HCT116 (cell line): ENCODE results near the gene SLC4A7. TPM values are rescaled to one million over a fixed set of nuclear protein-coding genes. Genes with fewer than 3 reads are reported as not detected.

Experiments
- ATAC-seq: fragments of 200-7000 bp; cut with Tn5 transposase; 2 replicates; pipeline ENCODE4 v1.9.1; 2020; ENCODE audit warnings: mild to moderate bottlenecking, moderate library complexity
- BruUV-seq: library from RNA; stranded (reverse); fragments of 400-500 nt; replicated peaks from 2 replicates; lab custom pipeline; 2021; lab: Mats Ljungman, UMichigan
- CTCF ChIA-PET: fragments of 300-600 bp; sonication (Branson Sonifier 250); formaldehyde crosslinking; loops from one replicate; lab custom pipeline; 2021; ENCODE audit warnings: antibody characterized with exemption; lab: Charles Lee
- POLR2A ChIA-PET: fragments of 300-600, 350-600 bp; sonication (Branson Sonifier 250); formaldehyde crosslinking; loops from one replicate; lab custom pipeline; 2021; ENCODE audit warnings: antibody characterized with exemption; lab: Charles Lee
- RAD21 ChIA-PET, 2 experiments: fragments of 300-600 bp; sonication (Branson Sonifier 250); formaldehyde crosslinking; loops; one replicate each; lab custom pipeline; 2023; ENCODE audit warnings: low total read pairs in 2 of 2; ENCODE audit not compliant: uncharacterized antibody in 2 of 2, unreplicated experiment in 2 of 2, low non-redundant PET in 1 of 2; lab: Charles Lee
- DNase-seq: peaks from one replicate; pipeline ENCODE4 v3.0.0-alpha.2; 2010; ENCODE audit warnings: low read depth, low spot score
- H2AFZ ChIP-seq: fragments of 200-600 bp; shearing (Covaris generic), sonication (generic); 2 replicates; pipeline ENCODE4 v1.6.1; 2017; ENCODE audit warnings: low read depth, mixed run types, mixed read lengths, antibody characterized with exemption, low read length; ENCODE audit not compliant: poor library complexity, severe bottlenecking
- H3K27ac ChIP-seq: 2 replicates; pipeline ENCODE4 v1.5.1; 2012; ENCODE audit warnings: low read depth, low read length
- H3K27me3 ChIP-seq: fragments of 200-600 bp; sonication (generic); 2 replicates; pipeline ENCODE4 v1.6.1; 2016; ENCODE audit warnings: mixed run types, low read length, mixed read lengths; ENCODE audit not compliant: insufficient read depth
- H3K36me3 ChIP-seq, 2 experiments: fragments of 200-500 bp in 1 of 2; fragments of 200-600 bp in 1 of 2; sonication (Bioruptor generic) in 1 of 2; sonication (generic) in 1 of 2; 2 replicates each; pipeline versions ENCODE4 v1.5.1 to v1.6.1; 2014 to 2016; ENCODE audit warnings: low read length in 2 of 2, inconsistent platforms in 1 of 2, mixed read lengths in 1 of 2, mixed run types in 1 of 2; ENCODE audit not compliant: insufficient read depth in 2 of 2, control insufficient read depth in 1 of 2
- H3K4me1 ChIP-seq, 2 experiments: fragments of 200-600 bp in 1 of 2; sonication (generic) in 1 of 2; 2 replicates each; pipeline versions ENCODE4 v1.5.1 to v1.6.1; 2012 to 2017; ENCODE audit warnings: low read length in 2 of 2, inconsistent platforms in 1 of 2, mild to moderate bottlenecking in 1 of 2, mixed read lengths in 1 of 2, mixed run types in 1 of 2, moderate library complexity in 1 of 2; ENCODE audit not compliant: insufficient read depth in 2 of 2, control insufficient read depth in 1 of 2
- H3K4me2 ChIP-seq: fragments of 200-600 bp; sonication (generic); 2 replicates; pipeline ENCODE4 v1.6.1; 2017; ENCODE audit warnings: mixed run types, low read length, mixed read lengths
- H3K4me3 ChIP-seq, 2 experiments: fragments of 200-600 bp in 1 of 2; sonication (generic) in 1 of 2; replicated peaks in 1 of 2; 2 replicates each; pipeline ENCODE4 v1.5.1; 2011 to 2016; ENCODE audit warnings: low read length in 2 of 2, control low read depth in 1 of 2, low read depth in 1 of 2, mild to moderate bottlenecking in 1 of 2, mixed read lengths in 1 of 2, mixed run types in 1 of 2
- H3K79me2 ChIP-seq: fragments of 200-600 bp; sonication (generic); 2 replicates; pipeline ENCODE4 v1.6.1; 2017; ENCODE audit warnings: mild to moderate bottlenecking, mixed run types, low read length, moderate library complexity, mixed read lengths; ENCODE audit not compliant: insufficient read depth
- H3K9ac ChIP-seq: fragments of 200-600 bp; sonication (generic); 2 replicates; pipeline ENCODE4 v1.6.1; 2016; ENCODE audit warnings: low read length, mixed read lengths
- H3K9me2 ChIP-seq: fragments of 200-600 bp; sonication (generic), shearing (Covaris generic); 2 replicates; pipeline ENCODE4 v1.6.1; 2017; ENCODE audit warnings: mixed run types, mild to moderate bottlenecking, moderate library complexity; ENCODE audit not compliant: insufficient read depth
- H3K9me3 ChIP-seq, 2 experiments: fragments of 200-500 bp in 1 of 2; fragments of 200-600 bp in 1 of 2; sonication (Bioruptor generic) in 1 of 2; sonication (generic) in 1 of 2; 2 replicates each; pipeline ENCODE4 v1.6.1; 2014 to 2017; ENCODE audit warnings: low read length in 2 of 2, mixed read lengths in 2 of 2, inconsistent platforms in 1 of 2, low read depth in 1 of 2, mild to moderate bottlenecking in 1 of 2, mixed run types in 1 of 2, moderate library complexity in 1 of 2; ENCODE audit not compliant: control insufficient read depth in 1 of 2, insufficient read depth in 1 of 2
- H4K20me1 ChIP-seq: fragments of 200-600 bp; sonication (generic), shearing (Covaris generic); 2 replicates; pipeline ENCODE4 v1.6.1; 2017; ENCODE audit warnings: mixed run types, mild to moderate bottlenecking, moderate library complexity; ENCODE audit not compliant: insufficient read depth
- ATF3 ChIP-seq: IDR thresholded peaks from 2 replicates; pipeline ENCODE4 v1.6.1; 2012
- CBX3 ChIP-seq: IDR thresholded peaks from 2 replicates; pipeline ENCODE4 v1.6.1; 2012; ENCODE audit warnings: low read depth
- EZH2 ChIP-seq: fragments of 200-600 bp; sonication (generic); IDR thresholded peaks from 2 replicates; pipeline ENCODE4 v1.6.1; 2017; ENCODE audit warnings: antibody characterized with exemption, mixed run types
- MAX ChIP-seq: IDR thresholded peaks from 2 replicates; pipeline ENCODE4 v1.6.1; 2012
- POLR2A ChIP-seq: IDR thresholded peaks from 2 replicates; pipeline ENCODE4 v1.7.0; 2011; ENCODE audit warnings: borderline replicate concordance; ENCODE audit not compliant: insufficient read depth, insufficient read length; ENCODE audit errors: extremely low read depth
- REST ChIP-seq: IDR thresholded peaks from 2 replicates; pipeline ENCODE4 v1.6.1; 2012; ENCODE audit warnings: low read depth
- SRF ChIP-seq: IDR thresholded peaks from 2 replicates; pipeline ENCODE4 v1.6.1; 2012; ENCODE audit warnings: low read depth
- TCF7L2 ChIP-seq: IDR thresholded peaks from 2 replicates; pipeline ENCODE4 v1.7.0; 2011; ENCODE audit warnings: borderline replicate concordance, inconsistent platforms; ENCODE audit not compliant: insufficient read depth, insufficient read length; ENCODE audit errors: extremely low read depth
- YY1 ChIP-seq: IDR thresholded peaks from 2 replicates; pipeline ENCODE4 v1.6.1; 2011; ENCODE audit warnings: low read length, low read depth, moderate library complexity, mild to moderate bottlenecking; ENCODE audit not compliant: insufficient replicate concordance; ENCODE audit errors: extremely low read depth
- ZFX ChIP-seq: fragments of 450-650 bp; IDR thresholded peaks from 2 replicates; pipeline ENCODE4 v1.6.1; 2017
- intact Hi-C: fragments of 100-400 bp; cut with micrococcal nuclease; formaldehyde crosslinking; loops from 2 replicates; pipeline ENCODE4 v1.10.0; 2022
- total RNA-seq: library from RNA; stranded (reverse); gene quantifications from one replicate; pipeline ENCODE4 v1.2.1, GENCODE V29; 2021; ENCODE audit not compliant: unreplicated experiment

SLC4A7 gene
- total RNA-seq, 1 experiment from 2014 or later, result 37.6 TPM

- H3K9me2 ChIP-seq, result no peaks in the 10 kb centered on the region
- DNase-seq, result no peak
- H3K4me3 ChIP-seq, result no peak overlapping the region
- ATAC-seq, result no peak
- ChIA-PET CTCF (no interaction called here), RAD21 (no interaction called here), POLR2A (no interaction called here)
- no peaks in the 10 kb centered on the region for H3K27me3 ChIP-seq
- intact Hi-C loops, result no loop called here
- no peak overlapping the region for H2AFZ ChIP-seq
- no peak overlapping the region for H3K9ac ChIP-seq
- H3K9me3 ChIP-seq, result no peaks in the 10 kb centered on the region
- H3K36me3 ChIP-seq, result peaks cover 5 to 23% of the 10 kb centered on the region in 2 experiments
- BruUV-seq, result no TSS peak
- peaks cover 2 to 8% of the 10 kb centered on the region in 2 experiments; a peak in 1 of 4 replicates for H3K4me1 ChIP-seq
- no peak overlapping the region for H3K27ac ChIP-seq
- H3K4me2 ChIP-seq, result no peak overlapping the region
- no peak for TF ChIP-seq CBX3
- no peak for TF ChIP-seq YY1
- no peak for TF ChIP-seq ZFX
- no peak for TF ChIP-seq SRF
- TF ChIP-seq POLR2A, result no peak
- TF ChIP-seq EZH2, result no peak
- no peak for TF ChIP-seq REST
- TF ChIP-seq ATF3, result no peak
- no peak for TF ChIP-seq MAX
- TF ChIP-seq TCF7L2, result no peak
- peaks cover 3% of the 10 kb centered on the region; the same call in 1 of the 2 replicates for H4K20me1 ChIP-seq
- H3K79me2 ChIP-seq, result peaks cover 3% of the 10 kb centered on the region; the same call in 1 of the 2 replicates
Measured at GRCh38 chr3:27429909-27430308, 54.3 kb downstream of the SLC4A7 start.
